AG10803 (cell line): ENCODE data around the gene SLC13A1.
"Not testable (repeated sequence)": the region's sequence is repeated elsewhere in the genome, so short reads cannot be mapped to it uniquely, and the experiment has no call there.

ENCODE experiments used
- DNase-seq: peaks from one replicate; pipeline ENCODE4 v3.0.0; 2010; ENCODE audit warnings: low read depth
- H3K4me3 ChIP-seq: 2 replicates; pipeline ENCODE4 v1.5.1; 2011; ENCODE audit warnings: mild to moderate bottlenecking, low read length, control low read depth
- CTCF ChIP-seq: conservative IDR thresholded peaks from 2 replicates; pipeline ENCODE4 v1.5.1; 2011; ENCODE audit warnings: mild to moderate bottlenecking, low read length, control low read depth, inconsistent platforms

SLC13A1 gene

GRCh38 chr7:123112833-123113232 is 86.9 kb downstream of the SLC13A1 start:
- no peak for TF ChIP-seq CTCF
- no peak for DNase-seq

GRCh38 chr7:123099712-123100111 is 100.1 kb downstream of the SLC13A1 start:
- H3K4me3 ChIP-seq = no peak overlapping the region
- no peak for DNase-seq

More at GRCh38 chr7:123112833-123113232, 86.9 kb downstream of the SLC13A1 start:
- H3K4me3 ChIP-seq = no peak overlapping the region

GRCh38 chr7:123096976-123097375 is 102.8 kb downstream of the SLC13A1 start:
- no peak for DNase-seq
- H3K4me3 ChIP-seq = no peak overlapping the region
- TF ChIP-seq CTCF = no peak

More at GRCh38 chr7:123099712-123100111, 100.1 kb downstream of the SLC13A1 start:
- TF ChIP-seq CTCF = no peak

GRCh38 chr7:123096434-123096833 is 103.3 kb downstream of the SLC13A1 start:
- no peak overlapping the region for H3K4me3 ChIP-seq
- TF ChIP-seq CTCF = no peak
- no peak for DNase-seq

GRCh38 chr7:123090456-123090855 is 109.3 kb downstream of the SLC13A1 start:
- no peak overlapping the region for H3K4me3 ChIP-seq

GRCh38 chr7:123086910-123087309 is 112.9 kb downstream of the SLC13A1 start:
- H3K4me3 ChIP-seq, DNase-seq: not testable (repeated sequence)

More at GRCh38 chr7:123090456-123090855, 109.3 kb downstream of the SLC13A1 start:
- TF ChIP-seq CTCF = no peak
- DNase-seq = no peak

- H3K4me3 ChIP-seq = not testable (repeated sequence)
Measured at GRCh38 chr7:123084861-123085260, 114.9 kb downstream of the SLC13A1 start.

GRCh38 chr7:123079021-123079420 is 120.7 kb downstream of the SLC13A1 start:
- no peak for TF ChIP-seq CTCF
- no peak for DNase-seq
- no peak overlapping the region for H3K4me3 ChIP-seq

More at GRCh38 chr7:123084861-123085260, 114.9 kb downstream of the SLC13A1 start:
- DNase-seq = not testable (repeated sequence)
